ENCODE measurements around the gene CCDC157.

Gene CCDC157

DNA sequence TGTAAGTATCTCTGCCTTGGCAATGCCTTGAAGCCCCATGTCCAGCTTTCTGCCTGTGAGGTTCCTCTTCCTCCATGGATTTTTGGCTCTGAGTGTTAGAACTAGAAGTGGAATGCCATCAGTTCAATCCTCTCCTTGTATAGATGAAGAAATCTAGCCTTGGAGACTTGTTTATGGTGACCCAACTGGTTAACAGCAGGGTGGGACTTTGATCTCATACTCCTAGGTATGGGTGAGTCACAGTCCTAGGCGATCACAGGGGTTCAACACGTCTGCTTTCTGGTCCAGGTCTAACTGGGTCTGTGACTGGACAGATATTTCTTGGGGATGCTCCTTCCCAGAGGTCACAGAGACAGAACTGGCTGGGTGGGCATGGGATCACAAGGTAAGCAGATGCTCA is 59.6 kb downstream of the CCDC157 start:
- FAIRE-seq: no peak

DNA sequence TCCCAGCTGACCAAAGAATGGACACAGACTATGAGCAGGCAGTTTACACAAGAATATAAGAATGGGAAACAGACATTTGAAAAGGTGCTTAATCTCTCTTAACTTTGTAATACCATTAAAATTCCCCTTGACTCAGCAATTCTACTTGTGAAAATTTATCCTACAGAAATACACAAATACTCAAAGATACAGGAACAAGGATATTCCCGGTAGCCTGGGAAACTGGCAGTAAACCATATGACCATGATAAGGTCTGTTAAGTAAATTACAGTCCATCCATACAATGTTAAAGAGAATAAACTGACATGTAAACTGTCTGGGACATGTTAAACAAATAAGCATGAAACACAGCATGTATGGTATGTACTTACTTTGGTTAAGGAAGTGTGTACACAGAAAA is 60.0 kb downstream of the CCDC157 start:
- no peak for FAIRE-seq

GRCh38 chr22:30420347-30421125 is 63.7 kb downstream of the CCDC157 start:
- no peak for FAIRE-seq

GRCh38 chr22:30421695-30422480 is 65.1 kb downstream of the CCDC157 start:
- no peak for FAIRE-seq

DNA sequence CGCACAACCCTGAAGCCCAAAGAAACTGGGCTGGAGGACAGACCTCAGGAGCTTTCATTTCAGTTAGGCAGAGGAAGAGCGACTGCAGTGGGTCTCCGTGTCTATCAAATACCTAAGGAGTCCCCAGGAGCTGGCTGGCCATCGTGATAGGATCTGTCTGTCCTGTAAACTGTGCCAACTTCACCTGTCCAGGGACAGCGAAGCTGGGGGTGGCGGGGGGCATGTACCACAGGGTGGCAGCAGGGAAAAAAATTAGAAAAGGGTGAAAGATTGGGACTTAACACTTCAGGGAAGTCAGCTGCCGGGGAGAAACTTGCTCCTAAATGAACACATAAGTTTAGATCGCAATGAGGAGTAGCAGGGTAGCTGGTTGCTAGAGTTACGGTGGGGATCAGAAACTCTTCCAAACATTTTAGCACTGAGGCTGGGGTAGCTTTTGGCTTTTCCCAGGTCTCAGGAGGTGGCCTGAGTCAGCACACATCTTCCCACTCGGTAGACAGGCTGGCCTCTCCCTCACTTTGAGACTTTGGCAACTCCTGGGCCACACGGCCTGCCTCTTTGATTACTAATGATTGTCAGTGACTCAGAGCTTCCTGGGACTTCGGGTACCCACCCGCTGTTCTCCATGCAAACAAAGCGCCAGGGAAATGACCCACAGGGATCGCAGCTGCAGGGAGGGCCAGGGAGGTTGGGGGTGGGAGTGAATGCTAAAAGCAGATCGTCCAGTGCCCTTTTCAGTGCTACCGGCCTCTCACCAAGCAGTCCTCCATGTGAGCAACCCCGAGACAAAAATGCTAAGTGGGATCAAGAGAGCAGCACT is 65.9 kb downstream of the CCDC157 start:
- FAIRE-seq: no peak

- FAIRE-seq: no peak
Observed at GRCh38 chr22:30423301-30423958, 66.6 kb downstream of the CCDC157 start.

- FAIRE-seq: peak; percentile 97
Observed at GRCh38 chr22:30423959-30424533, 67.2 kb downstream of the CCDC157 start.

- FAIRE-seq: no peak
Observed at GRCh38 chr22:30424534-30425326, 67.9 kb downstream of the CCDC157 start.

DNA sequence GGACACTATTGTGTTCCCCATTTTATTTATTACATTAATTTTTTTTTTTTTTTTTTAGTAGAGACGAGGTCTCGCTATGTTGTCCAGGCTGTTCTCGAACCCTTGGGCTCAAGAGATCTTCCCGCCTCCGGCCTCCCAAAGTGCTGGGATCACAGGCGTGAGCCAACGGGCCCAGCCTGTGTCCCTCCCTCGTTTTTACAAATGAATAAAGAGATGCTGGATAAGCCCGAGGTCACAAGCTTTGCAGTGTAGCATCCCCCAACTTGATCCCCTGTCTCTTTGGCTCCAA is 68.5 kb downstream of the CCDC157 start:
- FAIRE-seq: no peak

- FAIRE-seq: no peak
Observed at GRCh38 chr22:30425616-30426387, 69.0 kb downstream of the CCDC157 start, which contains the start of gene MTFP1. TSS of gene MTFP1 (plus strand) at chr22:30425768. CDS start at chr22:30425880, 112 bp downstream.
